NCI-H2196 (cell line): Measurements from ENCODE around the gene RRP36.

Experiments used
- DNase-seq: peaks from one replicate; lab custom pipeline; 2025; ENCODE audit not compliant: unreplicated experiment; lab: John Stamatoyannopoulos, UW

The RRP36 gene

GRCh38 chr6:43006251-43006650 is 15.2 kb upstream of the RRP36 start:
- DNase-seq, result no peak

DNA sequence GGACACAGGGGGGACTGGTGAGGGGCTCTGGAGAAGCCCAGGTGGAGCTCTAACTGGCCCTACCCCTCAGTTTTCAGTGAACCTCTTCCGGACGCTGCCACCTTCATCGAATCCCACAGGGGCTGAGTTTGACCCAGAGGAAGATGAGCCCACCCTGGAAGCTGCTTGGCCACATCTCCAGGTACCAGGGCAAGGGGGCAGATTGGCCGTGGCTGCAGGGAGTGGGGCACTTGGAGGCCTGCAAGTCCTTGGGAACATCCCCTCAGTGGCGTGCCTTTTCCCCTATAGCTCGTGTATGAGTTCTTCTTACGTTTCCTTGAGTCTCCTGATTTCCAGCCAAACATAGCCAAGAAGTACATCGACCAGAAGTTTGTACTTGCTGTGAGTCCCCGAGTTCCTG is 14.3 kb upstream of the RRP36 start:
- DNase-seq, result no peak

DNA sequence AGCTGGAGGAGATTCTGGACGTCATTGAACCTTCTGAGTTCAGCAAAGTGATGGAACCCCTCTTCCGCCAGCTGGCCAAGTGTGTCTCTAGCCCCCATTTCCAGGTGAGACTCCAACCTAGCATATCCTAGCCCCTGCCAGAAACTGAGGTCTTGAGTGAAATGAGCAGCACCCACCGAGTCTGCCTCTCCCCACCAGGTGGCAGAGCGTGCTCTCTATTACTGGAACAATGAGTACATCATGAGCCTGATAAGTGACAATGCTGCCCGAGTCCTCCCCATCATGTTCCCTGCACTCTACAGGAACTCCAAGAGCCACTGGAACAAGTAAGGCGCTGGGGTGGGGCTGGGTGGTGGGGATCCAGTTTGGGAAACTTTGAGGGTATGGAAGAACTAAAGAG is 12.3 kb upstream of the RRP36 start:
- peak; percentile 23 for DNase-seq

DNA sequence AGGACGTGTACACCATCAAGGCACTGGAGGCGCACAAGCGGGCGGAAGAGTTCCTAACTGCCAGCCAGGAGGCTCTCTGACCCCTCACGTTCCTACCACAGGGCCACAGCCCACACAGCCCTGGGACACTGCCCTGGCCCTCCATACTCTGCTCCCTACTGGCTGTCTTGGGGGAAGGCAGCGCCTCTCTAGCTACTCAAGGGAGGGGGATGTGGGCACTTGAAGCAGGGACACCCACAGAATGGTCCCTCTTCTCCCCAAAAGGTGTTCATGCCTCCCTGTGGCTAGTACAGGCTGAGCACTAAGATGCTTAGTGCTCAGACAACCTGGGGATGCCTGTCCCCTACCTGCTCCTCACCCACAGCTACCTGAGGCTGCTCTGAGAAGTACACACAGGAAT is 10.2 kb upstream of the RRP36 start:
- DNase-seq, result no peak

DNA sequence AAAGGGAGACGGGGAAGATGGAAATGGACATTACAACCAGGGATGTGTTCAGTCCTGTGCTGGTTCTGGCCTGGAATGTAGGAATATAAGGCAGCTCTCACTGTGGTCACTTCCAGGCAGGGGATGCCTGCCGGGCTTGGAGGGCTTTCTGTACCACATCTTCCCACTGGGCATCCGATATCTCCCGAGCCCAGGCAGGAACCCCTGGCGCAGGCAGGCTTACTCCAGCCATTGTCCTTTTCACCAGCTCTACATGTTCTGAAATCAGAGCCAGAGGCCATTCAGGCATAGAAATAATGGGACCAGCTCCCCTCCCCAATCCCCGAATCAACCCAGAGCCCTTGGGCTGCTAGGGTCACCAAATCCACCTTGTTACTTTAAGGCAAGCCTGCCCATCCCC is 9.1 kb upstream of the RRP36 start:
- DNase-seq, result no peak

DNA sequence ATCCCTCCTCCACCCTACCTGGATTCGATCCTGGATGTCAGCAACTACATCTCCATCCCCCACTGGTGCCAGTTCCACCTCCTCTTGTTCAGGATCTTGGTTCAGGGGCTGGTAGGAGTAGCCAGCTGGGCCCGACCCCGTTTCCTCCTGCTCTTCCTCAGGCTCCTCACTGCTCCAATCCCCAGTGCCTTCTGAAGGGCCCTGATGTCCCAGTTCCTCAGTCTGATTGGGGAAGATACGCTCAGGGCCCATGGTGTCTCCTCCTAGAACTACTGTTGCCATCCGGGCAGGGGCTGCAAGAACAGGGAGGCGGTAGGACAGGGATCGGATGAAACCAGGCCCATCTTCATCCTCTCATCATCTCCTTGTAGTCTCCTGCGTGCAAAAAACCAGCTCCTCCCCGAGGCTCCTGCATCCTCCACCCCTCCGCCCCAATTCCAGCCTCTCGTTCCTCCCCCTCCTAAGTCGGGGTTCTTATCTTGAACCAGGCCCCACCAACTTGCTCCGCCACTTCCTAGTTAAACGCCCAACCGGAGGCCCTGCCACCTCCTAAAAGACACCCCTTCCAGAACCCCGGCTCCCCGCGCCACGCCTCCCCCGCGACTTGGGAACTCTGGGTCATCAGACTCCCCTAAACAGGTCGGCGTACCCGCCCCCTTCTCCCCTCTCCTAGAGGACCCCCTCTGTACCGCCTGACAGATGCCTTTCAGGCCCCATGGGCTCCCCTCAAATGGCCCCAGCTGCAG is 8.2 kb upstream of the RRP36 start:
- peak; percentile 47 for DNase-seq

DNA sequence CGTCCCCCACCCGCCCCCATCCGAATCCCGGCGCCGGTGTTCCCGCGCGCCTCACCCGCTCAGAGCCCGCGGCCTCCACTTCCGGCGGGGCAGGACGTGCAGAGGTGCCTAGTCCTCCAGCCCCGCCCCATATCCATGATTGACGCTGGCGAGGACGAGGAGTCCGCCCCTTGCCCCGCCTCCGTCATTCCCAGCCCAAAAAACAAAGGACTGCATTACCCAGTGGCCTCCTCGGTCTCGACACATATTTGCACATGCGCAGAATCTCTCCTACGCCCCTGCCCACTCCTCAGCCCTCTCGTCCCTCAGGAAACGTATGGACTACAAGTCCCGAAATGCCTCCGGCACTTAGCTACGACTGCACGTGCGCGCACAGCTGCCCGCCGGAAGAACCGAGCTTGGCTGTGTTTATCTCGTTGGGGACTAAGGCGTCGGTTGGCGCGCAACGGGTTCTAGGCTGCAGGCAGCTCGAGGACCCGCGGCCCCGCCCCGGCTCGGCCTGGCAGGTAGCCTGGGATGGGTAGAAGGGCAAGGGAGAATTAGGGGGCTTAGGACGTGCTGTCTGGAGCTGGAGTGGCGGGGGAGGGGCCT is 7.5 kb upstream of the RRP36 start, which contains the start of the genes KLHDC3 and MEA1:
TSS of gene KLHDC3 (plus strand) at position 407 of the 591 bp plus-strand sequence. CDS start 2,944 bp downstream, outside the sequence.
TSS of gene MEA1 (minus strand) at position 104 of the 591 bp plus-strand sequence. CDS start 133 bp downstream, outside the sequence.
- peak; percentile 99 for DNase-seq

- no peak for DNase-seq
Measured at GRCh38 chr6:43014434-43014909, 7.0 kb upstream of the RRP36 start.

DNA sequence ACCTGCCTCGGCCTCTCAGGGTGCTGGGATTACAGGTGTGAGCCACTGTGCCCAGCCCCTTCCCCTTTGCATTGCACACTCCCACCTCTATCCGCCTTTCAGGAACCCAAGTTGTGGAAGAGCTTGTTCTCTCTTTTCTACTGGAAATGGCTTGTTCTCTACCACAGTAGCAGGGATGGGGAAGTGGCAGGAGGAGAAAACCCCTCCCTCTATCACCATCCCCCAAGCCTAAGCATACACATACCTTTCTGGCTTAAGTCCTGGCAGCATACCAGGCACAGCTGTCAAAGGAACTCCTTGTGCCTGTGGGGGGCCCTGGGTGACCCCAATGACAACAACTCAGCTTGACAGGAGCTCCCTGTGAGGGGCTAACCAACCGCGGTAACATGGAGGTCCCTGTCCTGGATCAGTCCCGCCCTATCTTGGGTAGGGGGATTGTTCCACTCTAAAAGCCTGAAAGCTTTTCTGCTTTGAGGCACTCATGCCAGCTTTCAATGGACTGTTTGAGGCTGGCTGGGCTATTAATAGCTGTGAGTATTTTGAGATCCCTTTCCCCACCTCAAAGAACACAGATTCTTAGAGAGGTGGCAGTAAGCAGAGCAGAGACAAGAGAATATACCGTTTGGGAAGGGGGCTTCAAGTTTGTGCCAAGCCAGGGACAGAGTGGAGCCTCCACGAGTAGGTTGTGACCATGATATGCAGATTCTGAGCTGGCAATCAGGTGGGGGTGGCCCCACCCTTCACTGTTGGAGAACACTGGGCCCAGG is 5.1 kb upstream of the RRP36 start:
- DNase-seq, result no peak

- no peak for DNase-seq
Measured at GRCh38 chr6:43016943-43017334, 4.5 kb upstream of the RRP36 start.

DNA sequence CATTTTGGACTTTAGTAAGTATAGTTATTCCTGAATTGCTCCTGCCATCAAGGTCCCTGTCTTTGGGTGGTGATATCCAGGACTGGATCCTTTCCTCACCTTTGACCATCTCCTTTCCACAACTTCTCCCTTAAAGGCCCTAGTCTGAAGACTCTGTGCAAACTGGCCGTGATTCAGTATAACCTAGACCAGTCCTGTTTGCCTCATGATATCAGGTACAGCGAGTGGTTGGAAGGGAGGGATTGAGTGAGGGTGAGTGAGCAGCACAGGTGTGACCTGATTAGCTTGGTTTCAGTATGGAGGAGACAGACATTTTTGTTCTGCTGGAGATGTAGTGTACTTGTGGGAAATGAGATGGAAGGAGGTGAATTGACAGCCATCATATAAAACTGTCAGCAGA is 2.3 kb upstream of the RRP36 start:
- DNase-seq, result no peak

DNA sequence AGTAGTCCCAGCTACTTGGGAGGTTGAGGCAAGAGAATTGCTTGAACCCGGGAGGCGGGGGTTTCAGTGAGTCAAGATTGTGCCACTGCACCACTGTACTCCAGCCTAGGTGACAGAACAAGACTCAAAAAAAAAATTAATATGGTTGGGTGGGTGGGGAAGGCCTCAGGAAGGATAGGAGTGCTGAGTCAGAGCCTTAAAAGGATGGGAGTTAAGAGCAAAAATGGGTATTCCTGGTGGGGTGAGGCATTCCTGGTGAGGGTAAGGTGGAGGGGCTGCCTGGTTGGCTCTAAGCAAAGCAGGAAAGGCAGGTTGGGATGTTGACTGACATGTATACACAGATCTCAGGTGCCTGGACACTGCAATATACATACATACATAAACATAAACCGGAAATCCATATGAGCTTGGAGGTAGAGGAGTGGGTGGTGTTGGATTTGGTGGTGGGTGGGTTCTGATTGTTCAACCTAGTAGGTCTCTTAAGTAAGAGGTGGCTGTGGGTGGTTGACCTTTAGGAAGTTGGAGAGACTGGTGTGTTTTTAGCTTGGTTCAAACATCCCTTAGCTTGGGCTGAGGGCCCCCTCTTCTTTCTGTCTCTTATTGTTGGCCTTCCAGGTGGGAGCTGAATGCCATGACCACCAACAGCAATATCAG is 1.2 kb upstream of the RRP36 start:
- no peak for DNase-seq

- no peak for DNase-seq
Measured at GRCh38 chr6:43020847-43021246, 576 bp upstream of the RRP36 start.

GRCh38 chr6:43024436-43024835 is 3.0 kb downstream of the RRP36 start:
- DNase-seq, result no peak

DNA sequence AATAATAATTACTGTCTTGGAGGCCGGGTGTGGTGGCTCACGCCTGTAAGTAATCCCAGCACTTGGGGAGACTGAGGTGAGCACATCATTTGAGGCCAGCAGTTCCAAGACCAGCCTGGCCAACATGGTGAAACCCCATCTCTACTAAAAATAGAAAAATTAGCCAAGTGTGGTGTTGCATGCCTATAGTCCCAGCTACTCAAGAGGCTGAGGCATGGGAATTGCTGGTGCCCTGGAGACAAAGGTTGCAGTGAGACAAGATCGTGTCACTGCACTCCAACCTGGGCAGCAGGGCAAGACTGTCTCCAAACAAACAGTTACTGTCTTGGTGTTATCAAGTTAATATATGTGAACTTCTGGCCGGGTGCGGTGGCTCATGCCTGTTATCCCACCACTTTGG is 4.9 kb downstream of the RRP36 start:
- DNase-seq, result no peak

- DNase-seq, result no peak
Measured at GRCh38 chr6:43029120-43029519, 7.7 kb downstream of the RRP36 start.

DNA sequence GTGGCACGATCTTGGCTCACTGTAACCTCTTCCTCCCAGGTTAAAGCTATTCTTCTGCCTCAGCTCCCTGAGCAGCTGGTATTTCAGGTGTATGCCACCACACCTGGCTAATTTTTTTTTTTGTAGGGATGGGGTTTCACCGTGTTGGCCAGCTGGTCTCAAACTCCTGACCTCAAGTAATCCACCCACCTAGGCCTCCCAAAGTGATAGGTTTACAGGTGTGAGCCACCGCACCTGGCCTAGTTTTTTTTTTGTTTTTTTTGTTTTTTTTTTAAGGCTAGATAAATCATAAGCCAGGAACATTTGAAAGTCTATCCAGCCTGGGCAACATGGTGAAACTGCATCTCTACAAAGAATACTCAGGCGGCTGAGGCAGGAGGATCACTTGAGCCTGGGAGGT is 10.9 kb downstream of the RRP36 start:
- DNase-seq, result no peak

GRCh38 chr6:43033496-43034189 is 12.2 kb downstream of the RRP36 start:
- no peak for DNase-seq

GRCh38 chr6:43034190-43034525 is 12.7 kb downstream of the RRP36 start:
- DNase-seq, result no peak

DNA sequence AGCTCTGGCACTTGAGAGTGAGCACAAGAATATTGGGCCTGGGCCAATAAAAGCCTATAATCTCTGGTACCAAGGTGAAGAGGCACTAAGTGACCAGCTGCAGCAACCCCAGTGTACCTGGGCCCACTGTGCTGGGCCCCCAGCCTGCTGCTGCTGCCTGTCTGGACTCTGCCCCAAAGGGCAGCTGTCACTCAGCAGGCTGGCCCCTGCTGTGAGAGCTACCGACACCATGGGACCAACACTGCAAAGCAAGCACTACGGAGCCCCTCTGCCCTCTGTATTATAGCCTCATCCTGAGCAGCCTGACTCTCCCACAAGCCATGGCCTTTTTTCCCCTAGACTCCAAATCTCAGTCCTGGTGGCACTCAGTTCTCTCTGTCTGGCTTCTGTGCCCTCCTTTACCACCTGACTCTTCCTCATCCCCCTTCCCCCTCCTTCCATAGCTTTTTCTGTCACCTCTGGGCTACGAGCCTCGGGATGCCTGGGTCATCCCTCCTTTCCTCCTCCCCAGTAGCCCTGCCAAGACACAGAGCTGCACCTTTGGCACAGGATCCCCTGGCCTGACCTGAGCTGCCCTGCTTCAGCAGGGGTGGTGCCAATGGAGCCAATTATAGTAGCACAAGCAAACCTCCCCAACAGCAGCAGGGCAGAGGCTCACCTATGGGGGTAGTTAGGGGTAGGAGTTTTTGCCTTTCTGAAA is 14.2 kb downstream of the RRP36 start:
- no peak for DNase-seq
